Activated CD4-positive, alpha-beta T cell treated with anti-CD3 and anti-CD28 coated beads for 36 hours (primary cell): ENCODE measurements around the gene NKX1-1. TPM values are rescaled to one million over a fixed set of nuclear protein-coding genes. Genes with fewer than 3 reads are reported as not detected.
"Not testable (repeated sequence)": the region's sequence is repeated elsewhere in the genome, so short reads cannot be mapped to it uniquely, and the experiment has no call there.

Experiments used
- ATAC-seq: fragments of 200-7000 bp; cut with Tn5 transposase; one replicate; pipeline ENCODE4 v1.10.0; 2021; ENCODE audit warnings: mild to moderate bottlenecking, moderate library complexity
- CTCF ChIA-PET: fragments of 350-600 bp; sonication (Branson Sonifier 250); formaldehyde crosslinking; loops from one replicate; lab custom pipeline; 2021; ENCODE audit warnings: antibody characterized with exemption; lab: Charles Lee
- POLR2A ChIA-PET: fragments of 350-600 bp; sonication (Branson Sonifier 250); formaldehyde crosslinking; loops from one replicate; lab custom pipeline; 2021; ENCODE audit warnings: antibody characterized with exemption, inconsistent platforms; lab: Charles Lee
- DNase-seq: peaks from one replicate; pipeline ENCODE4 v3.0.0-alpha.2; 2020
- H3K27ac Mint-ChIP-seq: one replicate; pipeline ENCODE4 v1.8.0; 2021; ENCODE audit warnings: mixed read lengths
- H3K27me3 Mint-ChIP-seq: one replicate; pipeline ENCODE4 v1.8.0; 2021; ENCODE audit warnings: mixed read lengths
- H3K36me3 Mint-ChIP-seq: one replicate; pipeline ENCODE4 v1.8.0; 2021; ENCODE audit warnings: low read depth, mixed read lengths
- H3K4me1 Mint-ChIP-seq: one replicate; pipeline ENCODE4 v1.8.0; 2021; ENCODE audit warnings: mixed read lengths
- H3K4me3 Mint-ChIP-seq: one replicate; pipeline ENCODE4 v1.8.0; 2021; ENCODE audit warnings: mild to moderate bottlenecking, moderate library complexity, mixed read lengths
- H3K9me3 Mint-ChIP-seq: one replicate; pipeline ENCODE4 v1.8.0; 2021; ENCODE audit warnings: low read depth, mixed read lengths
- intact Hi-C, 2 experiments: fragments of 100-400 bp; cut with DNase I in 1 of 2; cut with micrococcal nuclease in 1 of 2; formaldehyde crosslinking; loops; one replicate each; pipeline versions ENCODE4 v1.14.2 to v1.15.1; 2022 to 2024; cut with DNase I, micrococcal nuclease
- total RNA-seq, 2 experiments: library from RNA; stranded (reverse); gene quantifications; one replicate each; pipeline ENCODE4 v1.2.3, GENCODE V29; 2021

NKX1-1 gene
- total RNA-seq, 2 experiments from 2014 or later, result not detected

GRCh38 chr4:1401409-1402020, 4.7 kb downstream of the NKX1-1 start:
- DNase-seq, result no peak
- Mint-ChIP-seq H3K27me3 (peaks cover 20% of the 10 kb centered on the region), H3K4me1 (no peaks in the 10 kb centered on the region), H3K4me3 (no peak overlapping the region), H3K27ac (no peak overlapping the region), H3K9me3 (peaks cover 3% of the 10 kb centered on the region), H3K36me3 (no peaks in the 10 kb centered on the region)
- no peak for ATAC-seq
- ChIA-PET POLR2A (no interaction called here), CTCF (no interaction called here)
- intact Hi-C loops, result no loop called here

- intact Hi-C loops, result no loop called here
- H3K4me3 Mint-ChIP-seq, result no peak overlapping the region
- no peak overlapping the region for H3K27ac Mint-ChIP-seq
- H3K36me3 Mint-ChIP-seq, result no peaks in the 10 kb centered on the region
- H3K27me3 Mint-ChIP-seq, result peaks cover 20% of the 10 kb centered on the region
- H3K4me1 Mint-ChIP-seq, result no peaks in the 10 kb centered on the region
- POLR2A ChIA-PET, result no interaction called here
- no peak for ATAC-seq
- peaks cover 3% of the 10 kb centered on the region for H3K9me3 Mint-ChIP-seq
- no peak for DNase-seq
- CTCF ChIA-PET, result interaction anchor here (0.6 kb wide), 1 partner anchor 216 kb away, joined by 4 read pairs; no protein-coding TSS in a partner anchor
Measured at GRCh38 chr4:1400831-1401408, 5.3 kb downstream of the NKX1-1 start.

GRCh38 chr4:1400191-1400805, 5.9 kb downstream of the NKX1-1 start:
- Mint-ChIP-seq H3K36me3 (peaks cover 5% of the 10 kb centered on the region), H3K9me3 (peaks cover 5% of the 10 kb centered on the region), H3K4me3 (no peak overlapping the region), H3K4me1 (no peaks in the 10 kb centered on the region), H3K27me3 (peaks cover 19% of the 10 kb centered on the region), H3K27ac (no peak overlapping the region)
- ChIA-PET CTCF (interaction anchor here (0.6 kb wide), 2 partner anchors 111 to 215 kb away, joined by 3 to 4 read pairs; no protein-coding TSS in a partner anchor), POLR2A (no interaction called here)
- ATAC-seq (no peak), DNase-seq (no peak)
- intact Hi-C loops, result no loop called here

GRCh38 chr4:1399508-1400190, 6.6 kb downstream of the NKX1-1 start:
- ChIA-PET POLR2A (no interaction called here), CTCF (interaction anchor here (0.6 to 0.7 kb wide), 2 partner anchors 111 to 1009 kb away, joined by 3 to 4 read pairs; no protein-coding TSS in a partner anchor)
- H3K4me3 Mint-ChIP-seq, result no peak overlapping the region
- DNase-seq (no peak), ATAC-seq (no peak)
- H3K36me3 Mint-ChIP-seq, result peaks cover 5% of the 10 kb centered on the region
- peaks cover 13% of the 10 kb centered on the region for H3K27me3 Mint-ChIP-seq
- H3K9me3 Mint-ChIP-seq, result peaks cover 5% of the 10 kb centered on the region
- no peaks in the 10 kb centered on the region for H3K4me1 Mint-ChIP-seq
- H3K27ac Mint-ChIP-seq, result no peak overlapping the region
- intact Hi-C loops, result loop anchor here in 1 of 2 experiments (5.0 kb wide), 1 partner anchor 398 kb away; no protein-coding TSS in a partner anchor

- Mint-ChIP-seq H3K27me3 (peaks cover 12% of the 10 kb centered on the region), H3K9me3 (peaks cover 6% of the 10 kb centered on the region), H3K27ac (no peak overlapping the region), H3K4me1 (no peaks in the 10 kb centered on the region), H3K4me3 (no peak overlapping the region), H3K36me3 (peaks cover 10% of the 10 kb centered on the region)
- intact Hi-C loops, result loop anchor here in 1 of 2 experiments (5.0 kb wide), 1 partner anchor 398 kb away; no protein-coding TSS in a partner anchor
- CTCF ChIA-PET, result interaction anchor here (0.7 kb wide), 1 partner anchor 1010 kb away, joined by 4 read pairs; no protein-coding TSS in a partner anchor
- no peak for ATAC-seq
- DNase-seq, result no peak
- POLR2A ChIA-PET, result no interaction called here
Measured at GRCh38 chr4:1398681-1399507, 7.3 kb downstream of the NKX1-1 start.

GRCh38 chr4:1396806-1397455, 9.3 kb downstream of the NKX1-1 start:
- ChIA-PET CTCF (no interaction called here), POLR2A (no interaction called here)
- Mint-ChIP-seq H3K27ac (no peak overlapping the region), H3K36me3 (peaks cover 15% of the 10 kb centered on the region), H3K4me3 (no peak overlapping the region), H3K27me3 (peaks cover 6% of the 10 kb centered on the region), H3K4me1 (no peaks in the 10 kb centered on the region), H3K9me3 (peaks cover 6% of the 10 kb centered on the region)
- ATAC-seq, result no peak
- intact Hi-C loops, result loop anchor here in 1 of 2 experiments (5.0 kb wide), 1 partner anchor 400 kb away; no protein-coding TSS in a partner anchor
- DNase-seq, result no peak

- Mint-ChIP-seq H3K4me1 (no peaks in the 10 kb centered on the region), H3K4me3 (no peak overlapping the region), H3K27me3 (peaks cover 3% of the 10 kb centered on the region), H3K9me3 (peaks cover 6% of the 10 kb centered on the region), H3K36me3 (peaks cover 15% of the 10 kb centered on the region), H3K27ac (no peak overlapping the region)
- ChIA-PET POLR2A (no interaction called here), CTCF (no interaction called here)
- ATAC-seq, result no peak
- intact Hi-C loops, result loop anchor here in 1 of 2 experiments (5.0 kb wide), 1 partner anchor 401 kb away; no protein-coding TSS in a partner anchor
- no peak for DNase-seq
Measured at GRCh38 chr4:1395941-1396805, 10.1 kb downstream of the NKX1-1 start.

- H3K36me3 Mint-ChIP-seq, result peaks cover 15% of the 10 kb centered on the region
- CTCF ChIA-PET, DNase-seq, H3K27ac Mint-ChIP-seq, H3K9me3 Mint-ChIP-seq, ATAC-seq, H3K27me3 Mint-ChIP-seq, H3K4me3 Mint-ChIP-seq, POLR2A ChIA-PET, H3K4me1 Mint-ChIP-seq: not testable (repeated sequence)
- intact Hi-C loops, result loop anchor here in 1 of 2 experiments (5.0 kb wide), 1 partner anchor 402 kb away; no protein-coding TSS in a partner anchor
Measured at GRCh38 chr4:1395389-1395820, 10.8 kb downstream of the NKX1-1 start.

- H3K9me3 Mint-ChIP-seq, H3K4me1 Mint-ChIP-seq, POLR2A ChIA-PET, CTCF ChIA-PET, H3K27ac Mint-ChIP-seq, H3K27me3 Mint-ChIP-seq, H3K4me3 Mint-ChIP-seq, DNase-seq, ATAC-seq: not testable (repeated sequence)
- intact Hi-C loops, result loop anchor here in 1 of 2 experiments (5.0 kb wide), 1 partner anchor 403 kb away; no protein-coding TSS in a partner anchor
- peaks cover 19% of the 10 kb centered on the region for H3K36me3 Mint-ChIP-seq
Measured at GRCh38 chr4:1394554-1395388, 11.5 kb downstream of the NKX1-1 start.
